Glutamatergic neuron (in vitro differentiated cells): Measurements from ENCODE around the gene RGS4. TPM values are rescaled to one million over a fixed set of nuclear protein-coding genes. Genes with fewer than 3 reads are reported as not detected.

Experiments used
- DNase-seq: peaks from one replicate; pipeline ENCODE4 v3.0.0; 2022
- H3K27ac Mint-ChIP-seq: one replicate; pipeline ENCODE4 v1.8.0; 2020; ENCODE audit warnings: mild to moderate bottlenecking, mixed read lengths, inconsistent platforms; ENCODE audit not compliant: unreplicated experiment
- H3K27me3 Mint-ChIP-seq: one replicate; pipeline ENCODE4 v1.8.0; 2020; ENCODE audit warnings: mild to moderate bottlenecking, moderate library complexity, mixed read lengths, inconsistent platforms; ENCODE audit not compliant: unreplicated experiment
- H3K36me3 Mint-ChIP-seq: one replicate; pipeline ENCODE4 v1.8.0; 2020; ENCODE audit warnings: mild to moderate bottlenecking, mixed read lengths, inconsistent platforms; ENCODE audit not compliant: unreplicated experiment
- H3K4me1 Mint-ChIP-seq: one replicate; pipeline ENCODE4 v1.8.0; 2020; ENCODE audit warnings: mild to moderate bottlenecking, low read depth, mixed read lengths, inconsistent platforms; ENCODE audit not compliant: unreplicated experiment
- H3K4me3 Mint-ChIP-seq: one replicate; pipeline ENCODE4 v1.8.0; 2020; ENCODE audit warnings: mild to moderate bottlenecking, mixed read lengths, inconsistent platforms; ENCODE audit not compliant: unreplicated experiment
- H3K9me3 Mint-ChIP-seq: one replicate; pipeline ENCODE4 v1.8.0; 2020; ENCODE audit warnings: mild to moderate bottlenecking, moderate library complexity, mixed read lengths, inconsistent platforms; ENCODE audit not compliant: unreplicated experiment
- total RNA-seq: library from RNA; stranded (reverse); fragmentation: NEBNext Ultra II Directional; extraction: Animal tissue kit (Norgen Biotek cat#: 25700); gene quantifications from one replicate; pipeline ENCODE4 v1.2.1, GENCODE V29; 2021; ENCODE audit not compliant: unreplicated experiment
- TF ChIP-seq, protein P1 (sequence below): fragments of 200-600 bp; sonication (generic); IDR thresholded peaks from one replicate; pipeline ENCODE4 v1.5.0; 2021; ENCODE audit not compliant: partially characterized antibody, unreplicated experiment

Gene RGS4
- total RNA-seq, 1 donor from 2014 or later, result 31.6 TPM

DNA sequence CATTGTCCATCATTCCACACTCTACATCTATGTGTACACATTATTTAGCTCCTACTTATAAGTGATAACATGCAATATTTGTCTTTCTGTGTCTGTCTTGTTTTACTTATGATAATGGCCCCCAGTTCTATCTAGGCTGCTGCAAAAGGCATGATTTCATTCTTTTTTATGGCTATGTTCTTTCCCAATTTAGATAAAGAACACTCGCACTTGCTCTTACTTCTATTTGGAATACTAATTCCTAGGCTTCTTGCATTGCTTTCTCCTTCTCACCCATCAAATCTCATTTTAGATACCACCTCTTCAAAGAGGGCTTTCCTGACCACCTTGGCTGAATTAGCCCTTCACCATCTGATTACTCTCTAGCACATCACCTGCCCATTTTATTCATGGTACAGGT is 3.0 kb upstream of the RGS4 start:
- Mint-ChIP-seq H3K27me3 (no peaks in the 10 kb centered on the region), H3K9me3 (no peaks in the 10 kb centered on the region), H3K4me1 (peaks cover 14% of the 10 kb centered on the region), H3K36me3 (no peaks in the 10 kb centered on the region), H3K27ac (no peak overlapping the region), H3K4me3 (no peak overlapping the region)
- DNase-seq, result no peak
- TF ChIP-seq, protein P1, sequence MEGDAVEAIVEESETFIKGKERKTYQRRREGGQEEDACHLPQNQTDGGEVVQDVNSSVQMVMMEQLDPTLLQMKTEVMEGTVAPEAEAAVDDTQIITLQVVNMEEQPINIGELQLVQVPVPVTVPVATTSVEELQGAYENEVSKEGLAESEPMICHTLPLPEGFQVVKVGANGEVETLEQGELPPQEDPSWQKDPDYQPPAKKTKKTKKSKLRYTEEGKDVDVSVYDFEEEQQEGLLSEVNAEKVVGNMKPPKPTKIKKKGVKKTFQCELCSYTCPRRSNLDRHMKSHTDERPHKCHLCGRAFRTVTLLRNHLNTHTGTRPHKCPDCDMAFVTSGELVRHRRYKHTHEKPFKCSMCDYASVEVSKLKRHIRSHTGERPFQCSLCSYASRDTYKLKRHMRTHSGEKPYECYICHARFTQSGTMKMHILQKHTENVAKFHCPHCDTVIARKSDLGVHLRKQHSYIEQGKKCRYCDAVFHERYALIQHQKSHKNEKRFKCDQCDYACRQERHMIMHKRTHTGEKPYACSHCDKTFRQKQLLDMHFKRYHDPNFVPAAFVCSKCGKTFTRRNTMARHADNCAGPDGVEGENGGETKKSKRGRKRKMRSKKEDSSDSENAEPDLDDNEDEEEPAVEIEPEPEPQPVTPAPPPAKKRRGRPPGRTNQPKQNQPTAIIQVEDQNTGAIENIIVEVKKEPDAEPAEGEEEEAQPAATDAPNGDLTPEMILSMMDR, result no peak

DNA sequence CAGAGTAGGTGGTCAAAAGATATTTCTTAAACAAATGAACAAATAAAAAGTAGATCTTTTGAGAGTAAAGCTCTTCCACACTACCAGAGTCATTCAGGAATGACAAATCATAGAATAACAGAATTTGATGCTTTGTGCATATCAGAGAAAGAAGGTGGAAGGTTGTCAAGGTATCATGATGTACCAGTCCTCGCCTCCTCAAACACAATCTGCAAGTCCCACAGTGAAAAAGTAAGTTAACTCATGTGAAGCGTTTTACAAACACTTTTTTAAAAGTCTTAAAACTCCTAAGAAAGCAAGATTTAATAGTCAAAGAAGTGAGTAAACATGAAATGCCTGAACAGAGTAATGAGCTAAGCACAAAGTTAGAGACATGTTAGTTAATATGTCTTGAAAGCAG is 2.5 kb upstream of the RGS4 start:
- Mint-ChIP-seq H3K4me1 (peaks cover 14% of the 10 kb centered on the region), H3K9me3 (no peaks in the 10 kb centered on the region), H3K36me3 (no peaks in the 10 kb centered on the region), H3K4me3 (no peak overlapping the region), H3K27ac (no peak overlapping the region), H3K27me3 (no peaks in the 10 kb centered on the region)
- TF ChIP-seq, protein P1, result no peak
- DNase-seq, result no peak

DNA sequence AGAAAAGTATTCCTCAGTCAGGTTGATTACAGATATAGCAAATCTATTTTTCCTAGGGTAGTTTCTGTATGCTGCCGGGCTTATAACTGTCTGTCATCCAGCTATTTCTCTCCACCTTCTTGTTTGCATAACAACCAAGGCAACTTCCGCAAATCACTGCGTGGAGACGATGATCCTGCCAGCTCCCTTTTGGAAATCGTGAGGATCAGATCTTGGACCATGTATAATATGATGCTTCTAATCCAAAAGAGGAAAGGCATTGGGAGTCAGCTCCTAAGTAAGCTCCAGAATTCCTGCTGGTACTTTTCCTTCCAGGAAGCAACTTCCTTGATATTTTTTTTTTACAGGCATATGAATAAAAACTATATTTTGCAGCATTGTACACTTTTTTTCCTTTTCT is 445 bp upstream of the RGS4 start:
- Mint-ChIP-seq H3K27me3 (no peaks in the 10 kb centered on the region), H3K9me3 (no peaks in the 10 kb centered on the region), H3K36me3 (no peaks in the 10 kb centered on the region), H3K27ac (peak overlapping the region; percentile 56), H3K4me3 (peak overlapping the region; percentile 72), H3K4me1 (peaks cover 14% of the 10 kb centered on the region)
- DNase-seq, result no peak
- TF ChIP-seq, protein P1, result no peak

DNA sequence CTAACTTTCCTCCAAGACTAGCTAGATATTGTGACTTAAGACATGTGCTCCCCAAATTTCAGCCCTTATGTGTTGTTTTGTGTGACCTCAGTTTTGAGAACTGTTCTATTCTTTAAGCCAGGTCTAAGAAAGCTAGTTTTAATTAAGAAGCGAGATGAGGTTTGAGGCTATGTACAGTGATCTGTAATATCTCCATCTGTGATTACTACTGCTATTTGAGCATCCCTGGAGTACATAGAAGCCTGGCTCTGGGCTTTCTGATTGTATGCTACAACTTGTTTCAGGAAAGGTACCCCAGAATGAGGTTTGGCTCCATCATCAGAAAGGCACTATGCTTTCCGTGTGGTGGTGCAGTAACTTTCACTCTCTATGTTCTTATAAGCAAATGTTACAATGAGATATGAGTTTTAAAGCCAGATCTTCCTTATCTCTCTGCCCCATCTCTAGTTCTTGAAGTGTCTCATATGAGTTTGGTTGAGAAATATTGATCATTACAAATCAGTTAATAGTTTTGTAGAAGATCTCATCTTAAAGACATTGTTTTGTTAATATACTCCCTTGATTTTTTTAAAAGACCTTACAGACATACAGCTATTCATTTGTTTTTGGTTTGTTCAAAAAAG is 605 bp downstream of the RGS4 start:
- TF ChIP-seq, protein P1, result no peak
- Mint-ChIP-seq H3K4me1 (peaks cover 14% of the 10 kb centered on the region), H3K27me3 (no peaks in the 10 kb centered on the region), H3K4me3 (peak overlapping the region; percentile 72), H3K36me3 (no peaks in the 10 kb centered on the region), H3K9me3 (no peaks in the 10 kb centered on the region), H3K27ac (peak overlapping the region; percentile 18)
- DNase-seq, result no peak

DNA sequence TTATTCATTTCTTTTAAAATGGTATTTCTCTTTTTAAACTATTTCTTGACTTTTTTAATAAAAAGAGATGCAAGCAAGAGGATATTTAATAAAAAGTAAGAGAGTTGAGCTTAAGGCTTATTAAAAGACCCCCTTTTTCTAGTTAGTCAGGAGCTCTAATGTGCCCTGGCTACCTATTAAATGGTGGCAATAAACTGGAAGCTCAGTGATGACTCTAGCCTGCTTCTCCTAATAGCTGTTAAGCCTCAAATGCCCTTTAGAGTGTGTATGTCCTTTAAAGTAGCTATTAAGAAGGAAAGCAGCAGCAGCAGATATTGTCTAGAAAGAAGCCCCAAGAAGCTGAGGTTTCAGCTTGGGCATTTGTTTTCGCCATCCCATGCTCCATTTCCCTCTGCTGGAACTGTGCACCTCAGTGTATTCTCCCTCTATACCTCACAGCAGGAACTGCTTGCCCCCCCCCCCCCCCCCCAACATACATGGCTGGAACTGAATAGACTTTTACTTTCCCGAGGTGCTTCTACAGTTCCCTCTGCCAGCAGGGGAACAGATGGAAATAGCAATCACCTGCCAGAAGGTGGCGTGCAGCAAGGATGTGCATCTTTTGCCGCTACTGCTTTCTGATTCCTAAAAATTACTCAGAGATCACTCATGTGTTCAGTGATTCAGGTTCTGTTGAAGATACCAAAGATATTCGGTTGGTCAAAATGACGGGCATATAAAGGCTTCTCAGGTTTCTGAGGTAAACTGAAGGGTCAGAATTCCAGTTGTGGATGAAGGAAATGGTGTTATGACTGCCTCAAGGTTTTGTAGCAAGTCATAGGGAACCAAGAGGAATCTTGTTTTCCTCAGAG is 2.5 kb downstream of the RGS4 start:
- peak overlapping the region; percentile 41 for H3K4me3 Mint-ChIP-seq
- TF ChIP-seq, protein P1, result peak; percentile 61
- no peaks in the 10 kb centered on the region for H3K27me3 Mint-ChIP-seq
- no peak overlapping the region for H3K27ac Mint-ChIP-seq
- H3K36me3 Mint-ChIP-seq, result no peaks in the 10 kb centered on the region
- H3K4me1 Mint-ChIP-seq, result peaks cover 14% of the 10 kb centered on the region
- no peaks in the 10 kb centered on the region for H3K9me3 Mint-ChIP-seq
- peak; percentile 77 for DNase-seq
